NT2/D1 (cell line): ENCODE measurements around the gene SLC9A2.

Experiments
- DNase-seq: peaks from one replicate; pipeline ENCODE4 v3.0.0-alpha.2; 2011; ENCODE audit warnings: low read depth, low spot score
- H3K27me3 ChIP-seq: 2 replicates; pipeline ENCODE4 v1.6.0; 2011; ENCODE audit warnings: mild to moderate bottlenecking; ENCODE audit not compliant: insufficient read length, insufficient read depth
- H3K36me3 ChIP-seq: 2 replicates; pipeline ENCODE4 v1.6.1; 2011; ENCODE audit warnings: mild to moderate bottlenecking, low read length, mixed read lengths; ENCODE audit not compliant: insufficient read depth, insufficient read length
- H3K4me1 ChIP-seq: 2 replicates; pipeline ENCODE4 v1.5.1; 2011; ENCODE audit not compliant: insufficient read depth, insufficient read length
- H3K4me3 ChIP-seq: 2 replicates; pipeline ENCODE4 v1.5.1; 2011; ENCODE audit warnings: low read depth; ENCODE audit not compliant: insufficient read length
- H3K9ac ChIP-seq: 2 replicates; pipeline ENCODE4 v1.6.0; 2011; ENCODE audit warnings: low read depth; ENCODE audit not compliant: insufficient read length
- H3K9me3 ChIP-seq: 2 replicates; pipeline ENCODE4 v1.5.1; 2011; ENCODE audit warnings: mild to moderate bottlenecking, low read length; ENCODE audit not compliant: insufficient read depth
- SUZ12 ChIP-seq: IDR thresholded peaks from 2 replicates; pipeline ENCODE4 v1.6.1; 2011; ENCODE audit not compliant: insufficient read length, insufficient read depth; ENCODE audit errors: extremely low read depth
- YY1 ChIP-seq: IDR thresholded peaks from 2 replicates; pipeline ENCODE4 v1.6.1; 2011; ENCODE audit not compliant: insufficient read length, insufficient read depth
- ZNF274 ChIP-seq: IDR thresholded peaks from 2 replicates; pipeline ENCODE4 v1.6.1; 2011; ENCODE audit warnings: mild to moderate bottlenecking, low read depth, low read length

Gene SLC9A2

DNA sequence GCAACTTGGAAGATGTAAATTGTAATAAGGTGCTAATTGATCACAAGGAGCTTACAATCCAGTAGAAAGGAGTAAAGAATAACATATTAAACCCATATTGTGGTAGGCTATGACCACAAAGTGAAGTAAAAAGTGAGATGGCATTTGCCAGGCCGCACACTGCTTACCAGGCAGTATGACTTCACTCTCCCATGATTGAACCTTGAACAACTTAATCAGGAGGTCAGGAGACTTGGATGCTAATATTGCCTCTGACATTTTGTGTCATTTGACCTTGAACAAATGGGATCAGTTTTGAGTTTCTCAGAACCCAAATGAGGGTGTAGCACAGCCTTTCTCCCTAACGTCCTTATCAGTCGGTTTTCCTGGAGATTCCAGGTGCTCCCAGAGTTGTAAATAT is 44.0 kb downstream of the SLC9A2 start:
- no peak for TF ChIP-seq SUZ12
- TF ChIP-seq ZNF274: no peak
- TF ChIP-seq YY1: no peak

DNA sequence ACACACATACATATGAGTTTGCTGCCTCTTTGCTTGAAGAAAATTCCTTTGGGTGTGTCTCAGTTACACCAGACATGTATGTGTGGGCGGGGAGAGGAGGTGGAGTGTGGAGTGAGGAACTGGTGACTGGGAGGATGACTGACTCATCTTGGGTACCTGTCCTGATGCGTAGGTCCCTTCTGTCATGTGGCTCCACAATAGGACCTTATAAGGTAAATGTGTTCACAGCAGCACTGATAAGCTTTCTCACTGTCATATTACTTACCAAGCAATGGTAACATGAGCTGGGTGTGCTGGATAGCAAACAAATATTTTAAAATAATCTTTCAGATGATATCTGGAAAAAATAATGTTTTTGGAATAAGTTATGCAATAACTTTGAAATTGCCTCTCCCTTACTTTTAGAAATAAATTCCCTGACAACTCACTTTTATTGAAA is 45.1 kb downstream of the SLC9A2 start:
- no peak for DNase-seq
- Histone ChIP-seq H3K9me3 (no peaks in the 10 kb centered on the region), H3K4me3 (no peak overlapping the region), H3K36me3 (no peaks in the 10 kb centered on the region), H3K4me1 (no peaks in the 10 kb centered on the region), H3K27me3 (no peaks in the 10 kb centered on the region), H3K9ac (no peak overlapping the region)
- TF ChIP-seq ZNF274 (no peak), YY1 (no peak), SUZ12 (no peak)

More for the DNA sequence above, 44.0 kb downstream of the SLC9A2 start:
- no peak overlapping the region for H3K4me3 ChIP-seq
- DNase-seq: no peak
- no peaks in the 10 kb centered on the region for H3K36me3 ChIP-seq
- no peak overlapping the region for H3K9ac ChIP-seq
- no peaks in the 10 kb centered on the region for H3K27me3 ChIP-seq
- no peaks in the 10 kb centered on the region for H3K4me1 ChIP-seq
- H3K9me3 ChIP-seq: no peaks in the 10 kb centered on the region

DNA sequence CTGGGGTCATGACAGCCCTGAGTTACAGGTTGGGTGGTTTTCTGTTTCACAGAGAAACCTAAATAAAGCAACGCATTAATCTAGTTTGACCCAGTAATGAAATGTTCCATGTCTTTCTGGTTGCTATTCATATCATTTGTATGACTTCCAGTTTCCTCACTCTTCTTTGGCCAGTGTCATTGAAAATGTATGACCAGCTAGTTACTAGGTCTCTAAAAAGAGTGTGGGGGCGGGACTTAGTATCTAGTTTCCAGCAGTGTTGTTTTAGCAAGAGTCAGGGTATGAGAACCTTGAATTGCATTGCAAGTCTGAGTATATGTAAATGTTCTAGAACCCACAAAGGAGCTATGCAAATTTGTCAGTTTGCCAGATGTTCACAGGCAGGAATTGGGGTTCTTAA is 47.7 kb downstream of the SLC9A2 start:
- Histone ChIP-seq H3K4me3 (no peak overlapping the region), H3K36me3 (no peaks in the 10 kb centered on the region), H3K9ac (no peak overlapping the region), H3K9me3 (no peaks in the 10 kb centered on the region), H3K4me1 (no peaks in the 10 kb centered on the region), H3K27me3 (no peaks in the 10 kb centered on the region)
- TF ChIP-seq YY1 (no peak), SUZ12 (no peak), ZNF274 (no peak)
- no peak for DNase-seq

DNA sequence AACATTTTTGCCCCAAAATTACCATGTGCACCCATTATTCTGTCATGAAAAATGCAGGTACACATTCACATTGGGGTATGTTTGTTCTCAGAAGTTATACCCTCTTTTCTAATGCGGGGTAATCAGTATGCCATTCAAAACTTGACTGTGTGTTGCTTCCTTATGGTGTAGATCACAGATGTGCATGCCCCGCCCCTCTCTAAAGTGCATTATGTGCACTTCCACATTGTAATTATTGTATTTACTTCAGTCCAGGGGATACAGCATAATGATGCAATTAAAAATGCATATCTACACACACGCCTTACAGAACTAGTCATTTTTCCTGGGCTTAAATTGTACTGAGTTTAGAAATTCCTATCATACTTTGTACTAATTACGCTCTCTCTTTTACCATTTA is 48.8 kb downstream of the SLC9A2 start:
- DNase-seq: no peak
- no peaks in the 10 kb centered on the region for H3K4me1 ChIP-seq
- H3K27me3 ChIP-seq: no peaks in the 10 kb centered on the region
- H3K9ac ChIP-seq: no peak overlapping the region
- TF ChIP-seq SUZ12 (no peak), ZNF274 (no peak), YY1 (no peak)
- no peaks in the 10 kb centered on the region for H3K9me3 ChIP-seq
- H3K4me3 ChIP-seq: no peak overlapping the region
- no peaks in the 10 kb centered on the region for H3K36me3 ChIP-seq

DNA sequence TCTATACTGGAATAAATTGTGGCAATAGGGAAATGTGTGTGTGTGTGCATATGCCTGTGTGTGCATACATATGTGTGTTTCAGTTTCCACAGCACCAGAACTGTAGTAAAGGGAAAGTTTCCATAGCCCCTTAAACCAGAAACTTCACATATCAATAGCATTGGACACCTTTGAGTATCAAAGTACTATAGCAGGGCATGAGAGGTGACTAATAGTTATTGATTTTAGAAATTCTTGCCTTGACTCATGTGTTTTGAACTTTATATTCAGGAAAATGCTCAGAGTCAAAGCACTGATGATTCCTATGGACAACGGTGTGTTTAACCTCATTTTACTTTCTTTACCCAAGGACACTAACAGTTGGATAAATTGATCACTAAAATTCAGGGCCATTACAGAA is 50.0 kb downstream of the SLC9A2 start:
- Histone ChIP-seq H3K9me3 (no peaks in the 10 kb centered on the region), H3K4me3 (no peak overlapping the region), H3K9ac (no peak overlapping the region), H3K36me3 (no peaks in the 10 kb centered on the region), H3K4me1 (no peaks in the 10 kb centered on the region), H3K27me3 (no peaks in the 10 kb centered on the region)
- no peak for TF ChIP-seq ZNF274
- no peak for TF ChIP-seq YY1
- TF ChIP-seq SUZ12: no peak
- DNase-seq: no peak

DNA sequence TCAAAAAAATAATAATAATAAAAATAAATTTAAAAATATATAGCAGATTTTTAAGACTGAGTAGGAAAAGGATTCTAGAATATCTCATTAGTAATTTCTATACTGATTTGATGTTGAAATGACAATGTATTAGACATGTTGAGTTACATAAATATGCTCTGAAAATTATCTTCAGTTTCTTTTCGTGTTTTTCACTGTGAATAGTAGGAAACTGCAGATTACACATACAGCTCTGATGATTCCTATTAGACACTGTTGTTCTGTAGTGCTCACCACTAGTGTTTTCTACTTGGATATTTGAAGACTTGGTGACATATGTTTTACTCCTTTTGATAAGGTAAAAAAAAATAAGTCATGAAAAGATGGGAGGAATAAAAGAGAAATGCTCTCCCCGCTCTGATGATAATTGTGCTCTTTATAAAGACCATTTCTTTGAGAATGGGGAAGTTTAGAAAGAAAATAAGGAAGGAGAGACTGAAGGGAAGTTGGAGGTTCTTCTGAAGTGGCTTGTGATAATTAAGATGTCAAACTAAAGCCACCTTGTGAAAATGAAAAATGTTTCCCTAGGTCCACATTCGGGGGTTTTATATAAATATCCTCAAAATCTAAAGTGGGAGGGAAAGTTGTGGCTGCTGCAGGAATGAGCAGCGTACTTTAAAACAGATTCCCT is 52.9 kb downstream of the SLC9A2 start:
- TF ChIP-seq YY1 (no peak), ZNF274 (no peak), SUZ12 (no peak)

DNA sequence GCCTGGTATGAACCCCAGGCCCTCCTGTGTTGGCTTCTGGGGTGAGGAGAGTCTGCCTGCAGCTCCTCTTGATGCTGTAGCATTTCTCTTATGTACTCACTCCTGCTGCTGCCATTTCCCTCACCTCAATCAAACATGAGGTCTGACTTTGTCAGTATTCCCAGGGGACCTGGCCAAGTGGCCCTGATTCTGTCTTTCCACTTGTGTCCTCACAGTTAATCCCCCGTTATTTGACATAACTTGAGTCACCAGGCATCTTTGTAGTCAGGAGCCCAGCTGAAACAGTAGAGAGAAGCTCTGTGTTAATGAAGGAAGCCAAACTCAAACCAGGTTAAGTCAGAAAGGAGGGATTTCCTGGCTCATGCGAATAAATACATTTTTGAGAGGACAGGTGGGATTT is 55.0 kb downstream of the SLC9A2 start:
- Histone ChIP-seq H3K9me3 (no peaks in the 10 kb centered on the region), H3K9ac (no peak overlapping the region), H3K36me3 (no peaks in the 10 kb centered on the region), H3K4me3 (no peak overlapping the region), H3K4me1 (no peaks in the 10 kb centered on the region), H3K27me3 (no peaks in the 10 kb centered on the region)
- TF ChIP-seq SUZ12: no peak
- no peak for TF ChIP-seq ZNF274
- no peak for DNase-seq

More for the DNA sequence above, 52.9 kb downstream of the SLC9A2 start:
- no peak for DNase-seq
- no peaks in the 10 kb centered on the region for H3K4me1 ChIP-seq
- H3K9ac ChIP-seq: no peak overlapping the region
- H3K9me3 ChIP-seq: no peaks in the 10 kb centered on the region
- no peaks in the 10 kb centered on the region for H3K36me3 ChIP-seq
- H3K4me3 ChIP-seq: no peak overlapping the region
- H3K27me3 ChIP-seq: no peaks in the 10 kb centered on the region

DNA sequence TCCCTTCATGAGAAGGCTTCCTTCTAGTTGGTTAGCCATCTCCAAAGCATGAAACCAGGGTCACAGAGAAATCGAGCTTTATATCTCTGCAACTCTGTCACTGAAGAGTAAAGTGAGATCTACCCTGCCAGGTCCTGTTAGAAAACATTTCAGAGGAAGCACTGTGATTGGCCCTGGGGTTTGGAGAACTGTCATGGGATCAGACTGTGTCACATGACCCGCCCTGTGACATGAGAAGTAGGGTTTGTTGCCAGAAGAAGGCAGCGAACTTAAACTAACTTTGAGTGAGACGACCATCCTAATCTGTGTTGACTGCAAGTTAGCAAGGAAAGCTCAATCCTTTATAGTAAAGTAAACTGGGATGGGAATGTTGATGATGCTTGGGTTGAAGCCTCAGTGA is 55.5 kb downstream of the SLC9A2 start:
- Histone ChIP-seq H3K4me3 (no peak overlapping the region), H3K9me3 (no peaks in the 10 kb centered on the region), H3K9ac (no peak overlapping the region), H3K4me1 (no peaks in the 10 kb centered on the region), H3K27me3 (no peaks in the 10 kb centered on the region), H3K36me3 (no peaks in the 10 kb centered on the region)
- TF ChIP-seq ZNF274 (no peak), YY1 (no peak), SUZ12 (no peak)
- no peak for DNase-seq
